HG03025 (cell line): ENCODE data around the gene BDH2.
A peak's percentile ranks its signal among the peaks of the same experiment; 100 is the strongest.

ENCODE experiments used
- ATAC-seq: cut with Tn5 transposase; IDR thresholded peaks from one replicate; pipeline ENCODE4 v1.9.1; 2021; ENCODE audit warnings: mild to moderate bottlenecking, moderate library complexity; ENCODE audit not compliant: unreplicated experiment, low FRiP score

The BDH2 gene

GRCh38 chr4:103086551-103086950, 13.1 kb downstream of the BDH2 start:
- ATAC-seq: no peak

- no peak for ATAC-seq
Observed at GRCh38 chr4:103085555-103086196, 14.0 kb downstream of the BDH2 start.

- no peak for ATAC-seq
Observed at GRCh38 chr4:103079621-103080020, 20.0 kb downstream of the BDH2 start.

GRCh38 chr4:103076747-103077347, 22.8 kb downstream of the BDH2 start, which contains the start of gene SLC9B2:
Gene SLC9B2, minus strand, starts transcription at chr4:103076761. Its CDS starts 9,211 bp downstream, at chr4:103067550.
- peak; percentile 60 for ATAC-seq

GRCh38 chr4:103075894-103076746, 23.5 kb downstream of the BDH2 start:
- peak; percentile 50 for ATAC-seq

- ATAC-seq: no peak
Observed at GRCh38 chr4:103075435-103075893, 24.2 kb downstream of the BDH2 start.

GRCh38 chr4:103074744-103075434, 24.7 kb downstream of the BDH2 start:
- ATAC-seq: no peak

GRCh38 chr4:103073792-103074438, 25.7 kb downstream of the BDH2 start:
- ATAC-seq: no peak

- ATAC-seq: no peak
Observed at GRCh38 chr4:103067841-103068547, 31.6 kb downstream of the BDH2 start.

- no peak for ATAC-seq
Observed at GRCh38 chr4:103060453-103061148, 39.0 kb downstream of the BDH2 start.

GRCh38 chr4:103054030-103054429, 45.6 kb downstream of the BDH2 start:
- ATAC-seq: no peak

GRCh38 chr4:103052779-103053178, 46.9 kb downstream of the BDH2 start:
- no peak for ATAC-seq

GRCh38 chr4:103052145-103052544, 47.5 kb downstream of the BDH2 start:
- no peak for ATAC-seq

- ATAC-seq: no peak
Observed at GRCh38 chr4:103050736-103051436, 48.7 kb downstream of the BDH2 start.

- ATAC-seq: peak; percentile 89
Observed at GRCh38 chr4:103046416-103047290, 53.0 kb downstream of the BDH2 start.

- no peak for ATAC-seq
Observed at GRCh38 chr4:103044183-103044582, 55.5 kb downstream of the BDH2 start.

- no peak for ATAC-seq
Observed at GRCh38 chr4:103036169-103036568, 63.5 kb downstream of the BDH2 start.
